GM11168 (cell line): ENCODE data around the gene TGFBR3.

Source experiments
- in situ Hi-C: fragments of 300-500 bp; cut with MboI; formaldehyde crosslinking; loops from one replicate; pipeline ENCODE4 v1.12.0; 2022; ENCODE audit warnings: low sequenced_read_pairs; ENCODE audit not compliant: unreplicated experiment

The TGFBR3 gene

DNA sequence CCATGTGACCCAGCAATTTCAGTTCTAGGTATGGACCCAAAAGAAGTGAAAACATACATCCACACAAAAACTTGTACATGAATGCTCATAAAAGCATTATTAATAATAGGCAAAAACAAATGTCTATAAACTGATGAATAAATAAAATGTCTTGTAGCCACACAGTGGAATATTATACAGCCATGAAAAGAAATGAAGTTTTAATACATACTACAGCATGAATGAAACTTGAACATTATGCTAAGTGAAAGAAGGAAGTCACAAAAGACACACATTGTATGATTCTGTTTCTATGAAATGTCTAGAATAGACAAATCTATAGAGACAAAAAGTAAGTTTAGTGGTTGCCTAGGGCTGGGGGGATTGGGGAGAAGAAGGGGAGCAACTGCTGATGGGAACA is 255.1 kb downstream of the TGFBR3 start:
- in situ Hi-C loops: no loop called here
